ENCODE measurements around the gene RNF26.

The RNF26 gene

DNA sequence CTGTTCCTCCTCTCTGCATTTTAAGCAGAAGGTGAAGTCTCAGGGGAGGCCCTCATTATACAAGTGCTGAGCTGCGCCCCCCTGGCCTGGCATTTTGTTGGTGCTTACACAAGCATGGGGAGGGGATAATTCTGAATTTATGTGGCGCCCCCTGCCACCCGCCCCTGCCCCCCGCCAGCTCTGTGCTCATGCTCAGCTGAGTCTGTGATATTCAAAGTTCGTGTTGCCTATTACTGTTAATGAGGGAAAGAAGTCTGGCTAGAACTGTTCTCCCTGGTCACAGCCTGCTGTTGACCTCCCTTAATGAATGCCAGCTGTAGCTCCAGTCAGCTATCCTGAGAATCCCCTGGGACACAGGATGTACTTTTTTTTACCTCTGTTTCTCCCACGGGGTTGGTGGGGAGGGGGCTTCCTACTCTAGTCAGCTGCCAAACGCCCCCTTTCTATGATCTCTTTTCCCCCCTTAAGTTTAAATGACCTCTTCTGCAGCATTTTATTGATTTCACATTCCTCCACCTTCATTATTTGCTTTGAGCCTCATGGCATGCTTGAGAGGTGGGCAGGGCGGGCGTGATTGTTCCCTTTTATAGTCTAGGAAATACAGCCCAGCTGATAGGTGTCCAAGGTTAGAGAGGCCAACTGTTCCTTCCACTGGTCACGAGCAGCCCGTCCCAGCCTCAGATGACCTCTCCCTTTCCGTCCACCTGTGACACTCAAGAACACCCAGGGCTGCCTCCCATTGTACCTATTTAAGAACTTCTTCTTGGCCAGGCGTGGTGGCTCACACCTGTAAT lies 35.0 kb downstream of the RNF26 start:
- no peak for TF ChIP-seq EP300 (IDR thresholded peaks at IDR 0.05; ENCODE audit: borderline replicate concordance)
- no peak for TF ChIP-seq TAF1 (IDR thresholded peaks at IDR 0.05; ENCODE audit: low read depth)
- TF ChIP-seq NFIC (IDR thresholded peaks at IDR 0.05), result no peak
- no peak for TF ChIP-seq FOXM1 (IDR thresholded peaks at IDR 0.05; ENCODE audit: borderline replicate concordance, low read depth)
- TF ChIP-seq TCF12 (IDR thresholded peaks at IDR 0.05; ENCODE audit: low read depth), result no peak
- TF ChIP-seq, protein P1, sequence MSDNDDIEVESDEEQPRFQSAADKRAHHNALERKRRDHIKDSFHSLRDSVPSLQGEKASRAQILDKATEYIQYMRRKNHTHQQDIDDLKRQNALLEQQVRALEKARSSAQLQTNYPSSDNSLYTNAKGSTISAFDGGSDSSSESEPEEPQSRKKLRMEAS (IDR thresholded peaks at IDR 0.05), result no peak
- TF ChIP-seq, protein P2, sequence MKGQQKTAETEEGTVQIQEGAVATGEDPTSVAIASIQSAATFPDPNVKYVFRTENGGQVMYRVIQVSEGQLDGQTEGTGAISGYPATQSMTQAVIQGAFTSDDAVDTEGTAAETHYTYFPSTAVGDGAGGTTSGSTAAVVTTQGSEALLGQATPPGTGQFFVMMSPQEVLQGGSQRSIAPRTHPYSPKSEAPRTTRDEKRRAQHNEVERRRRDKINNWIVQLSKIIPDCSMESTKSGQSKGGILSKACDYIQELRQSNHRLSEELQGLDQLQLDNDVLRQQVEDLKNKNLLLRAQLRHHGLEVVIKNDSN (IDR thresholded peaks at IDR 0.05), result no peak
- no peak for TF ChIP-seq CREB1 (IDR thresholded peaks at IDR 0.05; ENCODE audit: low read depth)
- no peak for TF ChIP-seq CEBPB (IDR thresholded peaks at IDR 0.05)
- TF ChIP-seq EGR1 (IDR thresholded peaks at IDR 0.05), result no peak
- no peak for TF ChIP-seq ZBTB7A (IDR thresholded peaks at IDR 0.05; ENCODE audit: low read depth)
- TF ChIP-seq RAD21 (IDR thresholded peaks at IDR 0.05; ENCODE audit: low read depth), result no peak
- no peak for TF ChIP-seq TEAD4 (IDR thresholded peaks at IDR 0.05)
- TF ChIP-seq YY1 (IDR thresholded peaks at IDR 0.05; ENCODE audit: low read depth), result no peak
- TF ChIP-seq, protein P3, sequence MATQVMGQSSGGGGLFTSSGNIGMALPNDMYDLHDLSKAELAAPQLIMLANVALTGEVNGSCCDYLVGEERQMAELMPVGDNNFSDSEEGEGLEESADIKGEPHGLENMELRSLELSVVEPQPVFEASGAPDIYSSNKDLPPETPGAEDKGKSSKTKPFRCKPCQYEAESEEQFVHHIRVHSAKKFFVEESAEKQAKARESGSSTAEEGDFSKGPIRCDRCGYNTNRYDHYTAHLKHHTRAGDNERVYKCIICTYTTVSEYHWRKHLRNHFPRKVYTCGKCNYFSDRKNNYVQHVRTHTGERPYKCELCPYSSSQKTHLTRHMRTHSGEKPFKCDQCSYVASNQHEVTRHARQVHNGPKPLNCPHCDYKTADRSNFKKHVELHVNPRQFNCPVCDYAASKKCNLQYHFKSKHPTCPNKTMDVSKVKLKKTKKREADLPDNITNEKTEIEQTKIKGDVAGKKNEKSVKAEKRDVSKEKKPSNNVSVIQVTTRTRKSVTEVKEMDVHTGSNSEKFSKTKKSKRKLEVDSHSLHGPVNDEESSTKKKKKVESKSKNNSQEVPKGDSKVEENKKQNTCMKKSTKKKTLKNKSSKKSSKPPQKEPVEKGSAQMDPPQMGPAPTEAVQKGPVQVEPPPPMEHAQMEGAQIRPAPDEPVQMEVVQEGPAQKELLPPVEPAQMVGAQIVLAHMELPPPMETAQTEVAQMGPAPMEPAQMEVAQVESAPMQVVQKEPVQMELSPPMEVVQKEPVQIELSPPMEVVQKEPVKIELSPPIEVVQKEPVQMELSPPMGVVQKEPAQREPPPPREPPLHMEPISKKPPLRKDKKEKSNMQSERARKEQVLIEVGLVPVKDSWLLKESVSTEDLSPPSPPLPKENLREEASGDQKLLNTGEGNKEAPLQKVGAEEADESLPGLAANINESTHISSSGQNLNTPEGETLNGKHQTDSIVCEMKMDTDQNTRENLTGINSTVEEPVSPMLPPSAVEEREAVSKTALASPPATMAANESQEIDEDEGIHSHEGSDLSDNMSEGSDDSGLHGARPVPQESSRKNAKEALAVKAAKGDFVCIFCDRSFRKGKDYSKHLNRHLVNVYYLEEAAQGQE (IDR thresholded peaks at IDR 0.05; ENCODE audit: low read depth), result no peak

DNA sequence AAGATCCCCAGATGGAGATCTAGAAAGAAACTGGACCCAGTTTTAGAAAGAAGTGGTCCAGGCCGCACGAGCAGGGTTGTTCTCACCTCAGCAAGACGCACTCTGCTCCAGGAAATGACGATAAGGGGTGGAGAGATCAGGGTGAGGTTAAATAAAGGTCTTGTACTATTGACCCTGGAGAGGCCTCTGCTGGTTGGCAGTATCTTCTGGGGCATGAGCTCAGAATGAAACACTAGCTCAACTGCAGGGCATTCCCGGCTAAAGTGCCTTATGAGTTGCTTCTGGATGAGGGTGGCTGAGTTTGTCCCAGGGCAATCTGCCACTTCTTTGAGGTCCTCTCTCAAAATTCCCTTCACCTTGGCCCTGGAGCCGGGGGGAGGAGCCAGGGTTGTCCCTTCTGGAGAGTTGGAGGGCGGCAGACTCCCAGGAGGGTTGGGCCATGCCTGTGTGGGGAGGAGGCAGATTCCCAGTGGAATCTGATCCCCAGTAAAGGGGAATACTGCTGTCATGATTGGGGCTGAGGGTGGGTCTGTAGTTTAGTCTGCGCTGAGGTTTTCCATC lies 36.2 kb downstream of the RNF26 start:
- TF ChIP-seq, protein P2 (IDR thresholded peaks at IDR 0.05), result no peak
- no peak for TF ChIP-seq TEAD4 (IDR thresholded peaks at IDR 0.05)
- TF ChIP-seq TAF1 (IDR thresholded peaks at IDR 0.05; ENCODE audit: low read depth), result no peak
- TF ChIP-seq YY1 (IDR thresholded peaks at IDR 0.05; ENCODE audit: low read depth), result no peak
- no peak for TF ChIP-seq NFIC (IDR thresholded peaks at IDR 0.05)
- TF ChIP-seq EGR1 (IDR thresholded peaks at IDR 0.05), result no peak
- TF ChIP-seq, protein P1 (IDR thresholded peaks at IDR 0.05), result no peak
- no peak for TF ChIP-seq ZBTB7A (IDR thresholded peaks at IDR 0.05; ENCODE audit: low read depth)
- TF ChIP-seq FOXM1 (IDR thresholded peaks at IDR 0.05; ENCODE audit: borderline replicate concordance, low read depth), result no peak
- no peak for TF ChIP-seq CEBPB (IDR thresholded peaks at IDR 0.05)
- TF ChIP-seq RAD21 (IDR thresholded peaks at IDR 0.05; ENCODE audit: low read depth), result no peak
- no peak for TF ChIP-seq TCF12 (IDR thresholded peaks at IDR 0.05; ENCODE audit: low read depth)
- TF ChIP-seq, protein P3 (IDR thresholded peaks at IDR 0.05; ENCODE audit: low read depth), result no peak
- TF ChIP-seq CREB1 (IDR thresholded peaks at IDR 0.05; ENCODE audit: low read depth), result no peak

DNA sequence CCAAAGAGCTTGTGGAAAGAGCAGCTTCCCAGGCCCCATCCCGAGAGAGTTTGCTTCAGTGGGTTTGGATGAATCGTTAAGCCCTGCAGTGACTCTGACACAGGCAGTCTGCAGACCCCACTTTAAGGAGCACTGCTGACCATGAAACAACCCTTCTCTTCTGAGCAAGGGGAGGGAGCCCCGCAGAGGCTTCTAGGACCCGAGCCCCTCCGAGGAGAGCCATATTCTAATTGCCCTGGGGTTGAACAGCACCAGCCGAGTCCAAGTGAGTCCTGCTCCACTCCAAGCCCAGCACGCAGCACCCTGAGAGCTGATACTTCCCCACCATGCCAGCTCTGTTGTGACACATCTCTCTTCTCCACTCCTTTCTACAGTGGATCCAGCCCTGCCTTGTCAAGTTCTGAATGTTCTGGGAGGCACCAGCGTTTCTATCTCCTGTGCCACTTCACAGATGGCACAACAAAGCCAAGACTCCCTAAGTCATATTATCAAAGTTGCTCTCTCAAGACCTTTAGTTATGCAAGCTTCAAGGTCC lies 36.8 kb downstream of the RNF26 start:
- TF ChIP-seq TAF1 (IDR thresholded peaks at IDR 0.05; ENCODE audit: low read depth) (no peak), TEAD4 (IDR thresholded peaks at IDR 0.05) (no peak), EGR1 (IDR thresholded peaks at IDR 0.05) (no peak), YY1 (IDR thresholded peaks at IDR 0.05; ENCODE audit: low read depth) (no peak), CEBPB (IDR thresholded peaks at IDR 0.05) (no peak), NFIC (IDR thresholded peaks at IDR 0.05) (no peak), ZBTB7A (IDR thresholded peaks at IDR 0.05; ENCODE audit: low read depth) (no peak), CREB1 (IDR thresholded peaks at IDR 0.05; ENCODE audit: low read depth) (no peak), RAD21 (IDR thresholded peaks at IDR 0.05; ENCODE audit: low read depth) (no peak), TCF12 (IDR thresholded peaks at IDR 0.05; ENCODE audit: low read depth) (no peak), FOXM1 (IDR thresholded peaks at IDR 0.05; ENCODE audit: borderline replicate concordance, low read depth) (no peak), EP300 (IDR thresholded peaks at IDR 0.05; ENCODE audit: borderline replicate concordance) (no peak)
- TF ChIP-seq, protein P1 (IDR thresholded peaks at IDR 0.05), result no peak
- TF ChIP-seq, protein P2 (IDR thresholded peaks at IDR 0.05), result no peak
- TF ChIP-seq, protein P3 (IDR thresholded peaks at IDR 0.05; ENCODE audit: low read depth), result no peak

Data from Ishikawa (cell line).